Skin of body (tissue), 2 donors: ENCODE data around the gene RUNX2. TPM values are rescaled to one million over a fixed set of nuclear protein-coding genes. Genes with fewer than 3 reads are reported as not detected.

ENCODE experiments used
- DNase-seq: peaks from one replicate; lab custom pipeline; 2025; lab: John Stamatoyannopoulos, UW
- total RNA-seq: library from RNA; depleted of rRNA; stranded (reverse); fragments of >200 nt; gene quantifications from one replicate; pipeline ENCODE4 v1.2.3, GENCODE V29; 2014

Gene RUNX2
- total RNA-seq, 1 donor from 2014 or later, result 2.9 TPM

- DNase-seq, result peak; percentile 90
Measured at GRCh38 chr6:45613656-45614055, 285.5 kb downstream of the RUNX2 start.

GRCh38 chr6:45614488-45615285 is 286.6 kb downstream of the RUNX2 start:
- no peak for DNase-seq

DNA sequence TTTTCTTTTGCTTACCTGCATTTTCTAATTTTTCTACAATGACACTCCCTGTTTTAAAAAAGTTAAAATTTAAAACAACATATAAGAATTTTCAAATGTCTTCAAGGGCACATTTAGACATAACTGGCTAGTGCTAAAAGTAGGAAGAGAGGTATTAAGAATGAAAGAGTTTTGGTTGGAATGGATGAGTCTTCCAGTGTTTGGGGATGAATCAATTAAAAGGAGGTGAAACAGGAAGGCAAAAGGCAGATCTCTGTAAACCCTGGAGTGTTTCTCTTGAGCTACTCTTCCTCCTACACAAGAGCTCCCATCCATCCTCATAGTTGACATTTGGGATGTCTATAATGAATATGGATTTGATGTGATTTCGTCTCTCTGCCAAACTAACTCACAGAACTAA is 288.1 kb downstream of the RUNX2 start:
- DNase-seq, result no peak

GRCh38 chr6:45617441-45617840 is 289.3 kb downstream of the RUNX2 start:
- no peak for DNase-seq

GRCh38 chr6:45618259-45618658 is 290.1 kb downstream of the RUNX2 start:
- no peak for DNase-seq

GRCh38 chr6:45619211-45619760 is 291.2 kb downstream of the RUNX2 start:
- no peak for DNase-seq

DNA sequence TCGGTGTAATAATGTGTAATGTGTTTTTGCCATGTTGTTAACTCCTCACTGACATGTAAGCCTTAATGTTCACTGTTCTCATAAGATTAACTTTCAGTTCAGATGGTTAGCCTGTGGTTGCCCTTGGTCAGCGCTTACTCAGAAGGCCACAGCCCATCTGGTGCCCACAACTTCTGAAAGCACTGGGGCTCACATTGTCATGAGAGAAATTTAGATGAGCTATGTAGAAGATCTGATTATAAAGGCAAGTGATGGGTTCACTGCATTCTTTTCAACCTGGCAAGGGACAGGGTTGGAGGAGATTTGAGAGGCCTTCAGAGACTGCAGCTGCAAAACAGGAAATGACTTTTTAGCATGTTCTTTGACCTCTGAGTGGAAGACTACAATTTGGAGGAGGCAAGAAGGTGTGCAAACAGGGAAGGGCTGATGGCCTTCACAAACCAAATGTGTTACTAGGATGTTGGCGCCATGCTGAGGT is 291.9 kb downstream of the RUNX2 start:
- DNase-seq, result no peak

- DNase-seq, result no peak
Measured at GRCh38 chr6:45624228-45624627, 296.1 kb downstream of the RUNX2 start.

- no peak for DNase-seq
Measured at GRCh38 chr6:45625191-45625664, 297.1 kb downstream of the RUNX2 start.

GRCh38 chr6:45626087-45626891 is 298.2 kb downstream of the RUNX2 start:
- DNase-seq, result no peak

- DNase-seq, result no peak
Measured at GRCh38 chr6:45630314-45630713, 302.2 kb downstream of the RUNX2 start.

DNA sequence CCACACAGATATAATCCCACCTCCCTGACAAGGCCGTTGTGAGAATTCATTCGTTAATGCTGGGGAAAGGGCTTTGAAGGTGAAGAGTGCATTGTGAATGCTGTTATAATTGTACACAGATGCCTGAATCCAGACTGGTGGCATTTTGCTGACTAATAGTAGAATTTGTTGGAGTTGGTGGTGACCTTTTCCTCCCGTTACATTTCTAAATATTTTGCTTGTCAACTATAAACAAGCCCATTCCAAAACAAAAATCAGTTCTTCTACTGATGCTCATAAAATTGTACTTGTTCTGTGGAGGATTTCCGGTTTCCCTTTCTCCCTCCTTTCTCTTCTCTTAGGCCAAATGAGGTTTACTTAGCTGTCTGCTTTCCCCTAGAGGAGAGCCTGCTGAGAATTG is 302.7 kb downstream of the RUNX2 start:
- no peak for DNase-seq

GRCh38 chr6:45631396-45631795 is 303.3 kb downstream of the RUNX2 start:
- DNase-seq, result no peak

DNA sequence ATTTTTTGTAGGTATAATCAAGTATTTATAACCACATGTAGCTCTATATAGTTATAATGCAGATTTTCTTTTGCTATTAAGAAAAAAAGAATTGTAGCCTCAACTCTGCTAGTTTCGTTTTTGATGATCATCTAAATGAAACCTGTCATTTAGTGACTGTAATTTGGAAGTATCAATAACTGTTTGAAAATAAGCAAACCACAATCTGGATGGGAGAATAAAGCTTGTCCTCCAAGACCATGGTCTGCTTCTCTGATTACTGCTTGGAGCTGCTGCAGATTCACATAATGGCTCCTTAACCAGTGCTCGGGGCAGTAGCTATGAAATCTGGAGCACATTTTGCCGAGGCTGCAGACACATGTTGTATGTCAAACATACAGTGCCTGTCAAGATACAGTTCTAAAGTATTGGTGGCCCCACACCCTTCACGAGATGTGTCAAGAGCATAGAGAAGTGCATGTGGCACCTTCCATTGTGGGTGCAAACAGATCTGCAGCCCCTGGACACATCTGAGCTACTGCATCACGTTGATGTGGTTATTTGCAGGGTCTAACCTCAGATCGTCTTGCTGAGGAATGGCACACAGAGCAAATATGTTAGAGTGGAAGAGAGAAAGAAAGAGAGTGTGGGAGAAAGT is 305.3 kb downstream of the RUNX2 start:
- no peak for DNase-seq

DNA sequence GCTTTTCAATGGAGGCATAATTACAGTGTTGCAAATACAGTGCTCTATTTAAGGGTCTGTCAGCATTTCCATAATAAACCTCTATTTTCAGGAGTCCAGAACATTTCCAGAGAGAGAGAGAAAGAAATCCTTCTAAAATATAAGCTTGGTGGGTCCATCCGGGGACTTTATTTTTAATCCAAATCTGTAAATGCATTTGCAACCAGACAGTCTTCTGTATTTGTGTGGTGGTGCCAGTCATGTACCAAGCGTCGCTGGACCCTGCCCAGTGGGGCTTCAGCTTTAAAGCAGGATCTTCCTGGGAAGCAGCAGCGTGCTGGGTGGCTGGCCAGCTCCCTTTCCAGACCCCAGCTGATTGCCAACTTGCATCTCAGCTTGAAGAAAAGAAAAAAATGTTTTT is 306.1 kb downstream of the RUNX2 start:
- no peak for DNase-seq

GRCh38 chr6:45635284-45635867 is 307.2 kb downstream of the RUNX2 start:
- DNase-seq, result no peak

DNA sequence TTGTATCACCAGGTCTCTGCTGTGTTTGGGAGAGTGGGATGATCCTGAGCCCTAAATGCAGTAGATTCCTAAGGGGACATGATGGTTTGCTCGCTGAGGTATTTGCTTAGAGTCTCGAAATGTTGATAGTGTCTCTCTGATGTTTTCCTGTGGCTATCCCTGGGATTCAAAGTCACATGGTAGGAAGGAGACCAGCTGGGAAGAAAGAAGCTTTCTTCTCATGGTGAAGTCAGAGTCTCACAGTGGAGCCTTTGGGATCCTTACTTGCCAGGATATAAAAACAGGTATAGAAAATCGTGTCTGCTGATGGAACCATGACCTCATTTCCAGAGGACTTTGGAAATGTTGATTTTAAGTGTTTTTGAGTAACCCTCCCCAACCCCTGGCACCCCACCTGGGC is 308.9 kb downstream of the RUNX2 start:
- DNase-seq, result no peak

DNA sequence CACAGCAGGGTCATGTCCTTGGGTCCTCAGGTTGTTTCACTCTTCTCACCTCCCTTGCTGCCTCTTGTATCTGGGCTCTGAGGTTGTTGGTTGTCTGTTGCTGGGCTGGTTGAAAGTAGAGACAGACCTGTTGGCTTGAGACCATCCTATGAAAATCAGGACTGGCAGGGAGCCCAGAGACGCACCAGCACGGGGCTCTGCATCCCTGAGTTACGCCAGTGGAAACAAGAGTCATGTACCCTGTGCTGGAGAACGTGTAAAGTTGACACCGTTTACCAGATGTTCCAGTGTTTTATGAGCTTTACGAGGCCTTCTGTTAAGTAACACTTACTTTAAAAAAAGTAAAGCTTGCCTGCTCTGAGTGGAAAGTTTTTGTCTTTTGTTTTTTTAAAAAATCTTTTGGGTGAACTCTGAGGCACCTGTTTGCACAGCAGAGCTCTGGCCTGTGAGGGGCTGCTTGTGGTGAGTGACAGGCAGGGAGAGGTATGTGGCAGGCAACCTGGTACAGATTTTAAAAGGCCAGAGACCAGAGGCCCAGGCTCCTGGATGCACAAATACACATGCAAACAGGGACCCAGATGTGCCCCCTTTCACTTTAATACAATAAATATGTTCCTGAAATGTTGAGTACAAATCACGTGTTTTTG is 309.6 kb downstream of the RUNX2 start:
- DNase-seq, result no peak

DNA sequence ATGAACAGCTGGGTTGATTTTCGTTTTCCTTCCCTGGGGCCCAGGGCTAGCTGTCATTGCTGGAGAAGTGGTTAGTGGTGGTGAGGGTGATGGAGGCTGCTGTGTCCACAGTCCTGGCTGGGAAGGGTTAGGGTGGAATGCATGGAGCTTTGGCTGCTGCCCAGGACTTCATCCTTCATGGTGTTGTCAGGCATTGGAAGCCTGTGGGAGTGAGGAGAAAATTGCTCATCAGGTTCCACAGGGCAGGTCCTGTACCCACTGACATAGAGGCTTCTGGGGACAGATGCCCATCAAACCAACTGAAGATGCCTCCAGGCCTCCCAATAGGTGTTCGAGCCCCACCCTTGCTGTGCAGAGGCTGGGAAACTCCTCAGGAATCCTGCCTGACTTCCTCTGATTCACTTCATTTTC is 312.0 kb downstream of the RUNX2 start:
- no peak for DNase-seq

DNA sequence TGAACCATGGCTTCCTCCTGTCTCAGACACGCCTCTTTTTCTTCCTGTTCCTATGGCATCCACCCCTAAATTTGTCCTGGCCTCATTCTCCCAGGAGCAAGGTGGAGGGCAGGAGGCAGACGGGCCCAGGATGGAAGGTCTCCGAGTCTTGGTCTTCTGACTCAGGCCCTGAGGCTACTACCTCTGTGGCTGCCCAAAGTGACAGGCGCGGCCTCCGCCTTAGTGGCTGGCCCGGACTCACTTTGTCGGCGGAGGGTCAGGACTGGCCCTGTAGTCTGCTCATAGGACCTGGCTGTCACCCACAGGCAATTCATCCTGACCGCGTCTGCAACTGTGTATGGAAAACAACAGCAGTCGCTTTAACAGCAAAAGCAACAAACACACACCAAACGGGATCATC is 312.7 kb downstream of the RUNX2 start:
- DNase-seq, result no peak
